GM19035 (cell line): ENCODE data around the gene ACTG2.
"Not testable (repeated sequence)": the region's sequence is repeated elsewhere in the genome, so short reads cannot be mapped to it uniquely, and the experiment has no call there.

ENCODE experiments used
- ATAC-seq: cut with Tn5 transposase; IDR thresholded peaks from one replicate; pipeline ENCODE4 v1.9.1; 2021; ENCODE audit not compliant: unreplicated experiment

The ACTG2 gene

GRCh38 chr2:73931531-73932500 lies 39.0 kb downstream of the ACTG2 start:
- no peak for ATAC-seq

- no peak for ATAC-seq
These were observed 40.4 kb downstream of the ACTG2 start for GRCh38 chr2:73933194-73933593.

GRCh38 chr2:73935641-73936040 lies 42.8 kb downstream of the ACTG2 start:
- no peak for ATAC-seq

- no peak for ATAC-seq
These were observed 44.5 kb downstream of the ACTG2 start for GRCh38 chr2:73937103-73937885.

GRCh38 chr2:73937899-73938298 lies 45.1 kb downstream of the ACTG2 start:
- no peak for ATAC-seq

- ATAC-seq: no peak
These were observed 46.0 kb downstream of the ACTG2 start for GRCh38 chr2:73938718-73939352.

GRCh38 chr2:73939419-73939818 lies 46.6 kb downstream of the ACTG2 start:
- ATAC-seq: no peak

- not testable (repeated sequence) for ATAC-seq
These were observed 47.3 kb downstream of the ACTG2 start for GRCh38 chr2:73940066-73940465.

GRCh38 chr2:73942664-73943063 lies 49.9 kb downstream of the ACTG2 start:
- no peak for ATAC-seq

GRCh38 chr2:73944714-73945113 lies 51.9 kb downstream of the ACTG2 start:
- no peak for ATAC-seq

- no peak for ATAC-seq
These were observed 53.4 kb downstream of the ACTG2 start for GRCh38 chr2:73946215-73946614.

- ATAC-seq: no peak
These were observed 53.9 kb downstream of the ACTG2 start for GRCh38 chr2:73946666-73947065.

- no peak for ATAC-seq
These were observed 54.7 kb downstream of the ACTG2 start for GRCh38 chr2:73947412-73948018.

- ATAC-seq: no peak
These were observed 57.0 kb downstream of the ACTG2 start for GRCh38 chr2:73949802-73950201.

GRCh38 chr2:73952499-73953446 lies 60.0 kb downstream of the ACTG2 start:
- no peak for ATAC-seq

- no peak for ATAC-seq
These were observed 63.5 kb downstream of the ACTG2 start for GRCh38 chr2:73956218-73956865.

- ATAC-seq: no peak
These were observed 68.5 kb downstream of the ACTG2 start for GRCh38 chr2:73961274-73961673.

GRCh38 chr2:73961823-73962615 lies 69.2 kb downstream of the ACTG2 start:
- ATAC-seq: no peak

GRCh38 chr2:73962798-73963197 lies 70.0 kb downstream of the ACTG2 start:
- no peak for ATAC-seq
